Activated CD8-positive, alpha-beta memory T cell treated with anti-CD3 and anti-CD28 coated beads for 36 hours (primary cell): ENCODE results near the gene ZNF750. TPM values are rescaled to one million over a fixed set of nuclear protein-coding genes. Genes with fewer than 3 reads are reported as not detected.

Experiments used
- CTCF ChIA-PET: fragments of 350-600 bp; sonication (Branson Sonifier 250); formaldehyde crosslinking; loops from one replicate; lab custom pipeline; 2021; ENCODE audit warnings: antibody characterized with exemption; lab: Charles Lee
- POLR2A ChIA-PET: fragments of 350-600 bp; sonication (Branson Sonifier 250); formaldehyde crosslinking; loops from one replicate; lab custom pipeline; 2021; ENCODE audit warnings: antibody characterized with exemption; lab: Charles Lee
- total RNA-seq, 2 experiments: library from RNA; stranded (reverse); gene quantifications; one replicate each; pipeline ENCODE4 v1.2.3, GENCODE V29; 2021

Gene ZNF750
- total RNA-seq, 2 experiments from 2014 or later = not detected

GRCh38 chr17:82806645-82807044 is 33.2 kb downstream of the ZNF750 start:
- POLR2A ChIA-PET = no interaction called here
- CTCF ChIA-PET = no interaction called here

GRCh38 chr17:82805823-82806222 is 34.0 kb downstream of the ZNF750 start:
- POLR2A ChIA-PET = no interaction called here
- CTCF ChIA-PET = no interaction called here

- CTCF ChIA-PET = no interaction called here
- POLR2A ChIA-PET = no interaction called here
Observed at GRCh38 chr17:82805254-82805653, 34.6 kb downstream of the ZNF750 start.

GRCh38 chr17:82804442-82805191 is 35.2 kb downstream of the ZNF750 start:
- ChIA-PET CTCF (no interaction called here), POLR2A (no interaction called here)

GRCh38 chr17:82803606-82804005 is 36.2 kb downstream of the ZNF750 start:
- CTCF ChIA-PET = no interaction called here
- POLR2A ChIA-PET = no interaction called here

- CTCF ChIA-PET = no interaction called here
- POLR2A ChIA-PET = no interaction called here
Observed at GRCh38 chr17:82803185-82803584, 36.6 kb downstream of the ZNF750 start.

- CTCF ChIA-PET = no interaction called here
- POLR2A ChIA-PET = no interaction called here
Observed at GRCh38 chr17:82802075-82802780, 37.6 kb downstream of the ZNF750 start.

- CTCF ChIA-PET = no interaction called here
Observed at GRCh38 chr17:82801377-82801970, 38.3 kb downstream of the ZNF750 start.

GRCh38 chr17:82800885-82801284 is 38.9 kb downstream of the ZNF750 start:
- ChIA-PET POLR2A (no interaction called here), CTCF (interaction anchor here (0.6 kb wide), 1 partner anchor 12 kb away, joined by 3 read pairs; no protein-coding TSS in a partner anchor)

More at GRCh38 chr17:82801377-82801970, 38.3 kb downstream of the ZNF750 start:
- POLR2A ChIA-PET = no interaction called here

GRCh38 chr17:82799591-82799990 is 40.2 kb downstream of the ZNF750 start:
- CTCF ChIA-PET = no interaction called here
- POLR2A ChIA-PET = no interaction called here

- ChIA-PET CTCF (no interaction called here), POLR2A (no interaction called here)
Observed at GRCh38 chr17:82798752-82799151, 41.1 kb downstream of the ZNF750 start.

- ChIA-PET CTCF (no interaction called here), POLR2A (no interaction called here)
Observed at GRCh38 chr17:82797061-82797460, 42.8 kb downstream of the ZNF750 start.

GRCh38 chr17:82795615-82796014 is 44.2 kb downstream of the ZNF750 start:
- ChIA-PET CTCF (interaction anchor here (1.0 kb wide), 1 partner anchor 14 kb away, joined by 3 read pairs; no protein-coding TSS in a partner anchor), POLR2A (no interaction called here)

- POLR2A ChIA-PET = no interaction called here
Observed at GRCh38 chr17:82794781-82795482, 44.9 kb downstream of the ZNF750 start.

GRCh38 chr17:82793974-82794630 is 45.7 kb downstream of the ZNF750 start:
- ChIA-PET CTCF (interaction anchor here (0.7 to 1.0 kb wide), 2 partner anchors 12 to 124 kb away, joined by 3 read pairs; no protein-coding TSS in a partner anchor), POLR2A (no interaction called here)

More at GRCh38 chr17:82794781-82795482, 44.9 kb downstream of the ZNF750 start:
- CTCF ChIA-PET = interaction anchor here (0.7 to 1.0 kb wide), 2 partner anchors 13 to 123 kb away, joined by 3 read pairs; no protein-coding TSS in a partner anchor

- CTCF ChIA-PET = interaction anchor here (1.0 kb wide), 1 partner anchor 10 kb away, joined by 3 read pairs; no protein-coding TSS in a partner anchor
- POLR2A ChIA-PET = no interaction called here
Observed at GRCh38 chr17:82791532-82791931, 48.3 kb downstream of the ZNF750 start.

- CTCF ChIA-PET = no interaction called here
Observed at GRCh38 chr17:82790391-82790790, 49.4 kb downstream of the ZNF750 start.

GRCh38 chr17:82789806-82790205 is 50.0 kb downstream of the ZNF750 start:
- CTCF ChIA-PET = no interaction called here
- POLR2A ChIA-PET = no interaction called here

More at GRCh38 chr17:82790391-82790790, 49.4 kb downstream of the ZNF750 start:
- POLR2A ChIA-PET = no interaction called here

GRCh38 chr17:82789051-82789592 is 50.7 kb downstream of the ZNF750 start:
- CTCF ChIA-PET = no interaction called here
- POLR2A ChIA-PET = no interaction called here
